ENCODE results near the gene XXYLT1.
"Not testable (repeated sequence)": the region's sequence is repeated elsewhere in the genome, so short reads cannot be mapped to it uniquely, and the experiment has no call there.

XXYLT1 gene

GRCh38 chr3:195226900-195227447, 44.0 kb downstream of the XXYLT1 start:
- DNase-seq (ENCODE audit: low spot score) = no peak

GRCh38 chr3:195226445-195226844, 44.5 kb downstream of the XXYLT1 start:
- no peak for DNase-seq (ENCODE audit: low spot score)

DNA sequence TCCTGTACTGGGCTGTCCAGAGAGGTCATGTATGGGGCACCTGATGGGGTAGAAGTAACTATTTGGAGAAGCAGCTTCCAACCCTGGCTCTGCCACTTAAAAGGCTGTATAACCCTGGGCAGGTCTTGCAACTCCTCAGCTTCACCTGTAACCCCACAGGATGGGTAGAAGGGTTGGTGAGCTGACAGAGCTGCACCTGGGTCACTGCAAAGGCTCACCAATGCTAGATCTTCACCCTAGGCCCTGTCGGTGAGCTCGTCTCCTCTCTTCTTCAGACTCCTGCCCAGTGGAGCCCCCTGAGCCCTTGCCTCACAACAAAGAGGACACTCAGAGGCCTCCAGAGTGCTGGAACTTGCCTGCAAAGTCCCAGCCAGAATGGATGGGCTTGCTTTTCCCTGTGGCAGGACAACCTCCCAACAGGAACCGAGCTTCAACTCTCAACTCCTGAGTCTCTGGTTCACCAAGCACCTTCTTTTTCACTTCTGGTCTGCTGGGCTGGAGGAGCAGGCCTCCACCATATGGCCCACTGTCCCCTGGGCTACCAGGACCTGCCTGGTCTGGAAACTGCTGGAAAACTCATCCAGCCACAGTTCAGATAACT, 45.9 kb downstream of the XXYLT1 start:
- DNase-seq (ENCODE audit: low spot score) = no peak

GRCh38 chr3:195224156-195224979, 46.6 kb downstream of the XXYLT1 start:
- DNase-seq (ENCODE audit: low spot score) = no peak

GRCh38 chr3:195221876-195222617, 48.9 kb downstream of the XXYLT1 start:
- DNase-seq (ENCODE audit: low spot score) = no peak

GRCh38 chr3:195221015-195221853, 49.7 kb downstream of the XXYLT1 start:
- DNase-seq (ENCODE audit: low spot score) = peak; percentile 67

DNA sequence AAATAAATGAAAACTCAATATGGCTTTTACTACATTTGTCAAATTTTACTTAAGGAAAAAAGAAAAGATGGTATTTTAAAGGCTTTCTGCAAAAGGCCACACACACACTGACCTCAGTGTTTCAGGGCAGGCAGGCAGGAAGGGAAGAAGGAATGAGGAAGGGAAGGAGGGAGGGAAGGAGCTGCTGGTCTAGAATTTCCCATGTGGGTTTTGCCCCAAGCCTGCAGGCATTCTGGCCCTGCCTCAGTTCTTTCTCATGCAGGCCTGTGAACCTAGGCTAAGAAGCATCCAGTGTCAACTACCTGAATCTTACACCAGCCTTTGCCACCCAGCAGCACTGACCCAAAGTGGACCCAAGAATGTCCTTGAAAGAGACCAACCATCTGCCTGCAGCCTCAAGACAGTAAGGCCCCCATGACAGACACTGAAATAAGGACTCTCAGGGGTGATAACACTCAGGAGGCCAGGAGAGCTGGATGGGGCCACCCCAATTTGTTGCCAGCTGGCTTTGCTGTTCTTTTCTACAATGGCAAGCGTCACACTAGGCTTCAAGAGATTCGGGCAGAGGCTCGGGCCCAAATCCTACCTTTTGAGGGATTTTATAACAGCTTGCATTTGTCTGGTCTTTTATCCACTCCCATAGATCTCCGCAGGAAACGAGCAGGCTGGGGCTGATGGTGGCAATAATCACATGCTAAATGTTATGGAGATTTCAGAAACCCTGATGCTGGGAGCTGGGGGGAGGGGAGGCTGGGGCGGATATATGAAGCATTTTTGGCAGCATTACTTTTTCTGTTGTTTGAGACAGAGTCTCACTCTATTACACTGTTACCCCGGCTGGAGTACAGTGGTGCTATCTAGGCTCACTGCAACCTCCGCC, 51.4 kb downstream of the XXYLT1 start:
- DNase-seq (ENCODE audit: low spot score) = no peak

- not testable (repeated sequence) for DNase-seq (ENCODE audit: low spot score)
These were observed 52.6 kb downstream of the XXYLT1 start for GRCh38 chr3:195218331-195218730.

- not testable (repeated sequence) for DNase-seq (ENCODE audit: low spot score)
These were observed 55.4 kb downstream of the XXYLT1 start for GRCh38 chr3:195215576-195215975.

DNA sequence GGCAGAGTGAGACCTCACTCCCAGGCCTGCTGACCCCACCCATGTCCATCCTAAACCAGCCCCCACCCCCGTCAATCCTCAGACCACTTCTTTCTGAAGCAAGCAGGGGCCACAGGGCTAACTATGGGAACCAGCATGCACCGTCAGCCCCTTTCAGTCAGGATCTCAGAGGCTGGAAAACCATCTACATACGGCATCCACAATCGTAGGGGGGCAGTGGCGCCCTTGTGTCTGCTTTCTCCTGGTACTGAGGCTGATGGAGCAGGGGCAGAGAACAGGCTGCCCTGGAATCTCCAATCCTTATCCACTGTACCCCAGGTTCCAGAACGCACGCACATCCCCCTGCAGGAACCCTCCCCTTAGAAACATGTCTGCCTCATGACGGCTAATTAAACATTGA, 56.6 kb downstream of the XXYLT1 start:
- no peak for DNase-seq (ENCODE audit: low spot score)

DNA sequence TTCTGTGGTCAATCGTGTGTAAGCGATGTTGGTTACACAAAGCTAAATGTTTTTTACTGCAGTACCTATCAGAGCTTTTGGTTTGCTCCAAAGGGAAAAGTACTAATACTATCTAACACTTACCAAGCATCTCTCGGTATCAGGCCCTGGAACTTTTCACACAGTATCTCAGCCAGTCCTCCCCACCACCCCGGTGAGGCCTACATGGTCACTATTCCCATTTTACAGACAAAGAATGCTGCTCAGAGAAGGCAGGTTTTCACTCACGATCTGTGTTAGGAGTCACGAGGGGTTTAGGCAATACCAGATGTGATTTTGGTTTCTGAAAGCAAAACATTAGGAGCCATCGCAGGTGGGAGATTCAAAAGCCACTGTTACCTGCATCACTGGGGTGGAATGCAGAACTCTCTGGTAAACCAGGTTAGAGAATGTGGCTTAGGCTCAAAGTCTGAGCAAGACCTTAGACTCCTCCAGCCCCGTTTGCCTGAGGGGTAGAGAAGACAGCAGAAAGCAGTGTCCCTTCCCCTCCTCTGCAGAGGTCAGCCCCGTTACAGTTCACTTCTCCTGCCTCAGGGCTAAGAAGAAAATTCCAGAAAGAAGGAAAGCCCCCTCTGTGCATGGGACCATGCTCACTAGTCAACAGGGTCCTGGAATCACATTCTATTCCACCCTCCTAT, 57.2 kb downstream of the XXYLT1 start:
- DNase-seq (ENCODE audit: low spot score) = no peak

DNA sequence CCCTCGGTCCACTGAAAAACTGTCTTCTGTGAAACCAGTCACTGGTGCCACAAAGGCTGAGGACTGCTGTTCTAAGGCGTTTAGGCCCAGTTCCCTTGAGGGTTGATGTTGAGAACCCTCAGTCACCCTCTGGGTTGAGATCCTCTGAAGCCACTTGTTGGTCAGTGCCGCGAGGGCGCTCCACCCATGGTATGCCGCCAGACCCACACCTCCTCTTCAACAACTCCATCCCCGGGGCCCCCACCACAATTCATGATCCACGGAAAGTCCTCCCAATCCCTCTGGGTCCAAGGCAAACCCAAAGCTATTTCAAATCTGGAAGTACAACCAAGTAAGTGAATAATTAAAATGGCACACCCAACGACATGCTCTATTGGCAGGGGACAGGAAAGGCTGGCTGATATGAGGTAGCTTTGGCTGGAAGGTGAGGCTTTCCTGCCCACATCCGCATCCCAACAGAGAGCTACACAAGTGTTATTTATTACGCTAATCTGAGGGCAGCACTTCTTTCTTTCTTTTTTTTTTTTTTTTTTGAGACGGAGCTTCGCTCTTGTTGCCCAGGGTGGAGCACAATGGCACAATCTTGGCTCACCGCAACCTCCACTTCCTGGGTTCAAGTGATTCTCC, 58.1 kb downstream of the XXYLT1 start:
- no peak for DNase-seq (ENCODE audit: low spot score)

DNA sequence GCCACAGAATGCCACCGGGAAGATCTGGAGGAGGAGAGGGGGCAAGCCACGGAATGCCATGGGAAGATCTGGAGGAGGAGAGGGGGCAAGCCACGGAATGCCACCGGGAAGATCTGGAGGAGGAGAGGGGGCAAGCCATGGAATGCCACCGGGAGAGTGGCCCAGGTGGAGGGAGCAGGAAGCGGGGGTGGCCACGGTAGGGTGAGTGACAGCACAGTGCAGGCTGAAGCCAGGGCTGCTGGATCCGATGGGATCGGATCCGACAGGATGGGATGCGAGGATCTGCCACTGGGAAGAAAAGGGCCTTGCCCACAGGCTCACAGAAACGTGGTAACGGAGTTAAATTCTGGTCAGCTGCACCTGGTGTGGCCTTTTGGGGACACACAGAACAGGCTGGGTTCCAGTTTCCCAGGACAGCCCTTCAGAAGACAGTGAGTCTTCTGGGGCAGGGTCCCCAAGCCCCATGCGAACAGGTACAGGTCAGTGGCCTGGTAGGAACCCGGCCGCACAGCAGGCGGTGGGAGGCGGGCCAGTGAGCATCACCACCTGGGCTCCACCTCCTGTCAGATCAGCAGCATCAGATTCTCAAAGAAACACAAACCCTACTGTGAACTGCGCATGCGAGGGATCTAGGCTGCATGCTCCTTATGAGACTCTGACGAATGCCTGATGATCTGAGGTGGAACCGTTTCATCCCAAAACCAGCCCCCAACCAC, 58.8 kb downstream of the XXYLT1 start:
- no peak for DNase-seq (ENCODE audit: low spot score)

DNA sequence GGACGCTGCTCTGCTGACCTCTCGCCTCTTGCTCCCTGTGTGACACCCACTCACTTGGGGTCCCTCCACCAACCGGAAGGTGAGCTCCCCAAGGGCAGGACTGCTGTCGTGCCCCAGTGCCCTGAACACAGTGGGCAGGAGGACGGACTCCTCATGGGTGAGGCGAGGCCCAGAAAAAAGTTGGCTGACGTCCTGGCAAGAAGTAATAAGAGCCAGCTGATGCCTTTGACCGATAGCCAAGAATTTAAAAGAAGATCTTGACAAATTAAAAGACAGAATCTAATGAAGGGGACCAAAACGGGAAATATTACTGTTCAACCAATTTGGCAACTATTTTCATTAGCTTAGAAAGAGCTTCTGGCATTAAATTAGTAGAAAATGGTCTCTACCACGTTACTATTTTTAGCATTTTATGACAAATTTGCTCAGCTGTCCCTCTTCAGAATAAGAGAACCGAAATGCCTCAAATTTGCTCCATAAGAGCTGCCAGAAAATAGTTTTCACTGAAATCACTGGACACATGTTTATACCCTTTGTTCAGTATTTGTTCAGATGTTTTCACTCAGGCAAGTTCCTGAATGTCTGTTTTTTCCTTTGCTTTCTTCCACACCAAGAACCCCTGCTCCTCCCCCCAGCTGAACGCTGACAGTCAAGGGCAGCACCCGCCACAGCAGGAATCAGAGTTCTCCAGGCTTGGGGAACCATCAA, 60.5 kb downstream of the XXYLT1 start:
- DNase-seq (ENCODE audit: low spot score) = peak; percentile 83

DNA sequence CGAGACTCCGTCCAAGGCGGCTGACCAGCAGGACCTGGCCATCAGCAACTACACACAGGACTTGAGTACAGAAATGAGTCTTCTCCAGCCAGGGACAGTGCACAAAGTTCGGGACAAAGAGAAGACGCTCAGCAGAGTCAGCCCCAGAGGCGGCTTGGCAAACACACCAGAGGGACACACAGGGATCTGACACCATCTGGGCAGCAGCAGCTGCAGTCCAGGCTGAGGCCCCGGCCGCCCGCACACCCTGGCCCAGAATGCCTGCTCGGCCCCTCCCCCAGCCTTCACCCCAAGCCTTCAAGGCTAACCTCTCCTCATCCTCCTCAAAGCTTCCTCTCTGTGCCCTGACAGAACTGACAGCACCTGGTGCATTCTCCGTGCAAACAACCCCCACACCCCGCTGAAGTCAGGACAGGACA, 61.1 kb downstream of the XXYLT1 start:
- peak; percentile 75 for DNase-seq (ENCODE audit: low spot score)

DNA sequence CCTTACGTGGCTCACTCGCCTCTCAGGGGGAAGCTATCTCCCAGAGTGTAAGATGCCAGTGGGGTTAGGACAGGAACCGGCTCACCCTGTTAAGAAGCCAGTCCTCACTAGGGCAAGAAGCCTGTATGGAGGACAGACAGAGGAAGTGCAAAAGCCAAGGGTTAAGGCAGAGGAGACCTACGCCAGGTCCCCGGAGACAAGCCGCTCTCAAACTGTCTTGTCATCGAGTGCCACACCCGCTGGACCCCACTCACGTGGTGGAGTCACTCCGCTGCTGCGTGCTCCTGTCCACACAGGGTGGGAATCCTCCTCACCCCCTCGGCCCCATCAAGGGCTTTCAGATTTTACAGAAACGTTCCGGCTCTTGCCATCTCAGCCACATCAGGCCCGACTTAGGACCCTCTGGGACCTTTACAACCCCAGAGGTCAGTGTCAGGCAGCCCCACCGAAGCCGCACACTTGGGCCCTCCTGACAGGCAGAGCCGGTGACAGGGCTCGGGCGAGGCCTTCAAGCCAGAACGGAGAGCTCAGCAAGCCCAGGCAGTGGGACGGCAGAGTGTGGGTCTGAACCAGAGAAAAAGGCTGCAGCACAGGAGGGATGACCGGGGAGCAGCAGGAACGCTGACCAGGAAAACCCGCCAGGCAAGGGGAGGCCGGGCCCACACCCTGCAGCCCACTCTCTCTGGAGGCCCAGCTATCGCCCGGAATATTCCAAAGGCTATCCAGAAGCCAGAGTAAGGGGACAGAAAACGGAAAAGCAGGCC, 61.7 kb downstream of the XXYLT1 start:
- no peak for DNase-seq (ENCODE audit: low spot score)

- DNase-seq (ENCODE audit: low spot score) = no peak
These were observed 62.3 kb downstream of the XXYLT1 start for GRCh38 chr3:195208631-195209030.

- DNase-seq (ENCODE audit: low spot score) = no peak
These were observed 62.8 kb downstream of the XXYLT1 start for GRCh38 chr3:195208183-195208582.

Data from GM03348 (cell line).